ENCODE results near the gene SLX4IP.

The SLX4IP gene

DNA sequence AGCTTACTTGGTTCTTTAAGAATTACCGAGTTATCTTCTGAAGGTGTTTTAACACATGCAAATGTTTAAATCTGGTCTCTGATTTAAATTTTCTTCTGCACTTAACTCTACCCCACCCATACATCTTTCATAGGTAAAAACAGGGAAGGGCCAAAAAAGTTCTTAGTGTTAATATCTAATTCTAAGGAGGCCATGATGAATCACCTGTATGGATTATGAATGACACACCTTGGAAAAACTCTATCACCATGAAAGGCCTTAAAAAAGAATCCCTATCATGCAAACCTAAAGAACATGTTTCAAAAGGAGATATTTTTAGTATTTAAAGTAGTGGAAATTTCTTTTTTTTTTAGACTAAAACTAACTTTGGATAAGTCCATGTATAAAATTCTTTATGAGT lies 54.7 kb downstream of the SLX4IP start:
- no peaks in the 10 kb centered on the region for H3K9me3 ChIP-seq (ENCODE audit: control insufficient read depth, low read length)
- H2BK15ac ChIP-seq (ENCODE audit: low read depth, poor library complexity, severe bottlenecking), result no peak overlapping the region
- H2BK120ac ChIP-seq (ENCODE audit: low read depth, low read length), result no peak overlapping the region
- DNase-seq, result no peak
- no peak overlapping the region for H2BK12ac ChIP-seq (ENCODE audit: low read length in 2 of 2)
- no peak overlapping the region for H3K4me3 ChIP-seq (ENCODE audit: insufficient read depth in 1 of 2, low read depth in 1 of 2, low read length in 2 of 2)
- H4K91ac ChIP-seq (ENCODE audit: low read length), result no peak overlapping the region
- no peak overlapping the region for H3K23ac ChIP-seq (ENCODE audit: low read length in 2 of 2)
- no peaks in the 10 kb centered on the region for H3K27me3 ChIP-seq (ENCODE audit: control insufficient read depth in 1 of 2, insufficient read depth in 1 of 2, low read length in 2 of 2)
- H3K4ac ChIP-seq (ENCODE audit: low read depth in 1 of 2, low read length in 2 of 2), result no peak overlapping the region
- peaks cover 3% of the 10 kb centered on the region for H3K4me1 ChIP-seq (ENCODE audit: control insufficient read depth, insufficient read depth, low read depth, low read length)
- no peak overlapping the region for H3K27ac ChIP-seq (ENCODE audit: low read length, poor library complexity, severe bottlenecking)
- H3K14ac ChIP-seq (ENCODE audit: low read length in 2 of 2), result no peak overlapping the region
- no peak overlapping the region for H3K9ac ChIP-seq (ENCODE audit: low read length)
- no peak overlapping the region for H2BK5ac ChIP-seq (ENCODE audit: low read depth, low read length, poor library complexity, severe bottlenecking)
- H4K8ac ChIP-seq (ENCODE audit: low read length), result no peak overlapping the region
- no peaks in the 10 kb centered on the region for H3K36me3 ChIP-seq (ENCODE audit: control insufficient read depth in 1 of 2, insufficient read depth in 2 of 2, low read depth in 1 of 2, low read length in 2 of 2)
- no peak overlapping the region for H3K4me2 ChIP-seq (ENCODE audit: low read length, poor library complexity, severe bottlenecking)
- no peak overlapping the region for H2AK5ac ChIP-seq (ENCODE audit: low read length, severe bottlenecking)
- H2AFZ ChIP-seq (ENCODE audit: low read depth, low read length), result no peak overlapping the region
- H3K79me1 ChIP-seq (replicated peaks; ENCODE audit: low read length, poor library complexity, severe bottlenecking), result peaks cover 10% of the 10 kb centered on the region
- no peak overlapping the region for H3K18ac ChIP-seq (ENCODE audit: low read depth in 1 of 2, low read length in 2 of 2)
- no CpG with 5 or more reads among the region's 1 CpG for WGBS

DNA sequence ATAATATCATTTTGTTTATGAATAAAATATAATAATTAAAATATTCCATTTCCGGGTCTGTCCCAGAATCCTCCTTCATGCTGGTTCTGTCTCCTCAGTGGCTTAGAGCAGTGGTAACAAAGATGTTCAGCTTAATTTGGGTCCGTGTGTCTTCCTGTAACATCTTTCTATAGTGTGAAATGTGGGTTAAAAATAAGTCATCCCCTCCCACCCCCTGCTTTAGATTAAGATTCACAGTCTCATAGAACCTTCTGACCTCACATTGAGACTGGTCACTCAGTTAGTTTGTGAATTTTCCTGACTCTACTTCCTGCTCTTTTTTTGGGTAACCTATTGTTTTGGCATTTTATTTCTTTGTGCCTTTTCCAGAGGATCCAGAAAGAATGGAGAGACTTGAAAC lies 55.2 kb downstream of the SLX4IP start:
- Histone ChIP-seq H3K14ac (ENCODE audit: low read length in 2 of 2) (no peak overlapping the region), H3K36me3 (ENCODE audit: control insufficient read depth in 1 of 2, insufficient read depth in 2 of 2, low read depth in 1 of 2, low read length in 2 of 2) (no peaks in the 10 kb centered on the region), H4K8ac (ENCODE audit: low read length) (no peak overlapping the region), H2BK120ac (ENCODE audit: low read depth, low read length) (no peak overlapping the region), H3K4ac (ENCODE audit: low read depth in 1 of 2, low read length in 2 of 2) (no peak overlapping the region), H3K18ac (ENCODE audit: low read depth in 1 of 2, low read length in 2 of 2) (no peak overlapping the region), H4K91ac (ENCODE audit: low read length) (no peak overlapping the region), H2BK12ac (ENCODE audit: low read length in 2 of 2) (no peak overlapping the region), H3K27me3 (ENCODE audit: control insufficient read depth in 1 of 2, insufficient read depth in 1 of 2, low read length in 2 of 2) (no peaks in the 10 kb centered on the region), H2BK5ac (ENCODE audit: low read depth, low read length, poor library complexity, severe bottlenecking) (no peak overlapping the region), H3K4me2 (ENCODE audit: low read length, poor library complexity, severe bottlenecking) (no peak overlapping the region), H2AK5ac (ENCODE audit: low read length, severe bottlenecking) (no peak overlapping the region), H3K27ac (ENCODE audit: low read length, poor library complexity, severe bottlenecking) (no peak overlapping the region), H3K23ac (ENCODE audit: low read length in 2 of 2) (no peak overlapping the region), H3K4me1 (ENCODE audit: control insufficient read depth, insufficient read depth, low read depth, low read length) (peaks cover 3% of the 10 kb centered on the region), H3K4me3 (ENCODE audit: insufficient read depth in 1 of 2, low read depth in 1 of 2, low read length in 2 of 2) (no peak overlapping the region), H2BK15ac (ENCODE audit: low read depth, poor library complexity, severe bottlenecking) (no peak overlapping the region), H3K79me1 (replicated peaks; ENCODE audit: low read length, poor library complexity, severe bottlenecking) (peaks cover 9% of the 10 kb centered on the region), H3K9ac (ENCODE audit: low read length) (no peak overlapping the region), H3K9me3 (ENCODE audit: control insufficient read depth, low read length) (no peaks in the 10 kb centered on the region), H2AFZ (ENCODE audit: low read depth, low read length) (no peak overlapping the region)
- WGBS, result 90% methylated on average over 2 of the region's 2 CpGs
- DNase-seq, result no peak

DNA sequence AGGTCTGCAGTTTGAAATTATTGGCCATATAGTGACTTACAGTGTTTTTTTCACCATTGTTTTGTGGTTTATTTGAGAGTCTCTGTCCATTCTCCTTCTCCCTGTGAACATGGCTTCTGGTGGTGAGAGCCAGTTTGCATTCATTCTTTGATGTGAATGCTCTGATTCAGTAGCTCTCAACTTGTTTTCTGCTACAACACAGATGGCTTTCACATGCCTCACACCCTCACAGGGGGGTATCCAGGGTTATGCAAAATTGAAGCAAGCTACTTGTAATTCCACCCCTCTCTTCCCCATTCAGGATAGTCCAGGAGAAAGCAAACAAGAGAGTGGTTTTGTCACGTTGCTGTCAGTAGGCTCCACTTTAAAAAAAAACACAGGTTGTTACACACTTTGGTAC lies 55.6 kb downstream of the SLX4IP start:
- no peak overlapping the region for H2BK15ac ChIP-seq (ENCODE audit: low read depth, poor library complexity, severe bottlenecking)
- WGBS, result no CpG with 5 or more reads among the region's 1 CpG

DNA sequence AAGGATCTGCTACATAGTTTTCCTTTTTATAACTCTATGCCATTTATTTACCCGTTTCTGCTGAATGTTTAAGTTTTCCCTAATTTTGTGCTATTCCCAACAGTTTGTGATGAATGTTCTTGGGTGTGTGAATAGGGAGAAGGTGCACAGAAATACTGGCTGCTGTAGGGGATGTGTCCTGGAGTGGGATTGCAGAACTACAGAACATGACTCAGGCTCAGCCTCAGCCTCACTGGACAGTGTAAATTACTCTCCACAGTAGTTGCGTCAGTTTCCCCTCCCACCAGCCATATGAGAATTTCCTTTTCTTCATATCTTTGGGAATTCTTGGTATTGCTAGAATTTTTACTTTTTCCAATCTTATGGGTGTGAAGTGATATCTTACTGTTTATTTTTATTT lies 57.0 kb downstream of the SLX4IP start:
- no peak overlapping the region for H3K18ac ChIP-seq (ENCODE audit: low read depth in 1 of 2, low read length in 2 of 2)
- peaks cover 12% of the 10 kb centered on the region for H3K79me1 ChIP-seq (replicated peaks; ENCODE audit: low read length, poor library complexity, severe bottlenecking)
- no peak overlapping the region for H2BK120ac ChIP-seq (ENCODE audit: low read depth, low read length)
- no peak overlapping the region for H2AK5ac ChIP-seq (ENCODE audit: low read length, severe bottlenecking)
- no peak overlapping the region for H2AFZ ChIP-seq (ENCODE audit: low read depth, low read length)
- H3K4ac ChIP-seq (ENCODE audit: low read depth in 1 of 2, low read length in 2 of 2), result no peak overlapping the region
- no peak overlapping the region for H4K8ac ChIP-seq (ENCODE audit: low read length)
- no peaks in the 10 kb centered on the region for H3K36me3 ChIP-seq (ENCODE audit: control insufficient read depth in 1 of 2, insufficient read depth in 2 of 2, low read depth in 1 of 2, low read length in 2 of 2)
- no peak overlapping the region for H4K91ac ChIP-seq (ENCODE audit: low read length)
- no peak overlapping the region for H3K4me3 ChIP-seq (ENCODE audit: insufficient read depth in 1 of 2, low read depth in 1 of 2, low read length in 2 of 2)
- H3K9me3 ChIP-seq (ENCODE audit: control insufficient read depth, low read length), result no peaks in the 10 kb centered on the region
- H3K27me3 ChIP-seq (ENCODE audit: control insufficient read depth in 1 of 2, insufficient read depth in 1 of 2, low read length in 2 of 2), result no peaks in the 10 kb centered on the region
- H2BK15ac ChIP-seq (ENCODE audit: low read depth, poor library complexity, severe bottlenecking), result no peak overlapping the region
- WGBS, result no CpG with 5 or more reads among the region's 2 CpGs
- H3K4me2 ChIP-seq (ENCODE audit: low read length, poor library complexity, severe bottlenecking), result no peak overlapping the region
- no peak overlapping the region for H3K9ac ChIP-seq (ENCODE audit: low read length)
- no peak overlapping the region for H3K27ac ChIP-seq (ENCODE audit: low read length, poor library complexity, severe bottlenecking)
- H3K23ac ChIP-seq (ENCODE audit: low read length in 2 of 2), result no peak overlapping the region
- DNase-seq, result peak; percentile 60
- H3K14ac ChIP-seq (ENCODE audit: low read length in 2 of 2), result no peak overlapping the region
- no peak overlapping the region for H2BK5ac ChIP-seq (ENCODE audit: low read depth, low read length, poor library complexity, severe bottlenecking)
- no peak overlapping the region for H2BK12ac ChIP-seq (ENCODE audit: low read length in 2 of 2)
- H3K4me1 ChIP-seq (ENCODE audit: control insufficient read depth, insufficient read depth, low read depth, low read length), result peaks cover 3% of the 10 kb centered on the region

More for the DNA sequence above, 55.6 kb downstream of the SLX4IP start:
- Histone ChIP-seq H2AFZ (ENCODE audit: low read depth, low read length) (no peak overlapping the region), H4K8ac (ENCODE audit: low read length) (no peak overlapping the region), H2BK5ac (ENCODE audit: low read depth, low read length, poor library complexity, severe bottlenecking) (no peak overlapping the region), H3K23ac (ENCODE audit: low read length in 2 of 2) (no peak overlapping the region), H3K18ac (ENCODE audit: low read depth in 1 of 2, low read length in 2 of 2) (peak overlapping the region in 1 of 2 experiments; percentile 24), H3K9me3 (ENCODE audit: control insufficient read depth, low read length) (no peaks in the 10 kb centered on the region), H3K27me3 (ENCODE audit: control insufficient read depth in 1 of 2, insufficient read depth in 1 of 2, low read length in 2 of 2) (no peaks in the 10 kb centered on the region), H2BK120ac (ENCODE audit: low read depth, low read length) (no peak overlapping the region), H3K9ac (ENCODE audit: low read length) (no peak overlapping the region), H3K36me3 (ENCODE audit: control insufficient read depth in 1 of 2, insufficient read depth in 2 of 2, low read depth in 1 of 2, low read length in 2 of 2) (no peaks in the 10 kb centered on the region), H4K91ac (ENCODE audit: low read length) (no peak overlapping the region), H3K27ac (ENCODE audit: low read length, poor library complexity, severe bottlenecking) (no peak overlapping the region), H3K4me2 (ENCODE audit: low read length, poor library complexity, severe bottlenecking) (no peak overlapping the region), H2BK12ac (ENCODE audit: low read length in 2 of 2) (peak overlapping the region in 1 of 2 experiments; percentile 24), H3K14ac (ENCODE audit: low read length in 2 of 2) (no peak overlapping the region), H2AK5ac (ENCODE audit: low read length, severe bottlenecking) (no peak overlapping the region), H3K79me1 (replicated peaks; ENCODE audit: low read length, poor library complexity, severe bottlenecking) (peaks cover 9% of the 10 kb centered on the region), H3K4me1 (ENCODE audit: control insufficient read depth, insufficient read depth, low read depth, low read length) (peaks cover 3% of the 10 kb centered on the region), H3K4me3 (ENCODE audit: insufficient read depth in 1 of 2, low read depth in 1 of 2, low read length in 2 of 2) (no peak overlapping the region), H3K4ac (ENCODE audit: low read depth in 1 of 2, low read length in 2 of 2) (no peak overlapping the region)
- no peak for DNase-seq
